Right ventricle myocardium inferior (tissue), 1 donor: Measurements from ENCODE around the gene PHF21A. TPM values are rescaled to one million over a fixed set of nuclear protein-coding genes. Genes with fewer than 3 reads are reported as not detected.
"Not testable (repeated sequence)": the region's sequence is repeated elsewhere in the genome, so short reads cannot be mapped to it uniquely, and the experiment has no call there.

ENCODE experiments used
- ATAC-seq: fragments of 200-7000 bp; cut with Tn5 transposase; one replicate; pipeline ENCODE4 v1.9.1; 2020; ENCODE audit warnings: mild to moderate bottlenecking, moderate library complexity
- DNase-seq: peaks from one replicate; pipeline ENCODE4 v3.0.0; 2021; ENCODE audit errors: missing footprints
- intact Hi-C: fragments of 100-400 bp; cut with DNase I; formaldehyde crosslinking; loops from one replicate; pipeline ENCODE4 v1.11.0; 2022
- total RNA-seq: library from RNA; stranded (reverse); fragmentation: NEBNext Ultra II Directional; extraction: Animal tissue kit (Norgen Biotek cat#: 25700); gene quantifications from one replicate; pipeline ENCODE4 v1.2.1, GENCODE V29; 2021
- donor health status: DM: no; HTN: yes; CAD: no; lungs with severe emphysema.

Gene PHF21A
- total RNA-seq, 1 donor from 2014 or later: 35.4 TPM

GRCh38 chr11:46122945-46123715 lies 1.9 kb upstream of the PHF21A start:
- ATAC-seq (no peak), DNase-seq (no peak)
- intact Hi-C loops: loop anchor here (5.0 to 10.0 kb wide), 5 partner anchors 51 to 276 kb away; partner anchors contain the start of gene CRY2

DNA sequence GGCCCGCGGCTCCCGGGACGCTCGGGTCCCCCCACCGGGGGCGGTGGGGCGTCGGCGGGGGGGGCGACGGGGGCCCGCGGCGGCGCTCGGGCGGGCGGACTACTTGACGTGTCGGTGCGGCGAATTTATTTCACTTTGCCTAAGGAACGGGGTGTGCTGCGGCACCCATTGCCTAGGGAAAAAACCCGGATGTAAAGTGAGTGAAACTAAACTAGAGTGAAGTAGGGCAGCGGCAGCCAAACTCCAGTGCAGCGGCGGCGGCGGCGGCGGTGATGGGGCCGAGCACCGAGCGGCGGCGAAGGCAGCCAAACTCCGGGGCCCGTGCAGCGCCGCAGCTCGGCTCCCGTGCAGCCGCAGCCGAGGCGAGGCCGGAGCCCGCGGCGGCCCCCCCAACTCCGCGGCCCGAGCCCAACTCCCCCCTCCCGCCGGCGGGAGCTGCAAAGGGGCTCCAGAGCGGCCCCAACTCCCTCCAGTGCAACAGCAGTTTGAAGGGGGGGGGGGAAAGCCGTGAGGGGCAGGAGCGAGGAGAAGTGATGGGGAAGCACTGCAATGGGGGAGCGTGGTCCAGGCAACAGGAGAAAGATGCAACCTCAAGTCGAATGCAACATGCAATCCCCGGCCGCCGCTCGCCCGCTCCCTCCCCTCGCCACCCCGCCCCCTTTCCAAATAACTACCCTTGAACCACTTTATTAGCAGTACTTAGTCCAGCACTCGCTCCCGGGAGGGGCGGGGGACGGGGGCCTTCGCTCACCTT lies 647 bp upstream of the PHF21A start:
- intact Hi-C loops: loop anchor here (5.0 to 10.0 kb wide), 5 partner anchors 50 to 275 kb away; partner anchors contain the start of gene CRY2
- ATAC-seq (peak; percentile 33), DNase-seq (peak; percentile 90)

DNA sequence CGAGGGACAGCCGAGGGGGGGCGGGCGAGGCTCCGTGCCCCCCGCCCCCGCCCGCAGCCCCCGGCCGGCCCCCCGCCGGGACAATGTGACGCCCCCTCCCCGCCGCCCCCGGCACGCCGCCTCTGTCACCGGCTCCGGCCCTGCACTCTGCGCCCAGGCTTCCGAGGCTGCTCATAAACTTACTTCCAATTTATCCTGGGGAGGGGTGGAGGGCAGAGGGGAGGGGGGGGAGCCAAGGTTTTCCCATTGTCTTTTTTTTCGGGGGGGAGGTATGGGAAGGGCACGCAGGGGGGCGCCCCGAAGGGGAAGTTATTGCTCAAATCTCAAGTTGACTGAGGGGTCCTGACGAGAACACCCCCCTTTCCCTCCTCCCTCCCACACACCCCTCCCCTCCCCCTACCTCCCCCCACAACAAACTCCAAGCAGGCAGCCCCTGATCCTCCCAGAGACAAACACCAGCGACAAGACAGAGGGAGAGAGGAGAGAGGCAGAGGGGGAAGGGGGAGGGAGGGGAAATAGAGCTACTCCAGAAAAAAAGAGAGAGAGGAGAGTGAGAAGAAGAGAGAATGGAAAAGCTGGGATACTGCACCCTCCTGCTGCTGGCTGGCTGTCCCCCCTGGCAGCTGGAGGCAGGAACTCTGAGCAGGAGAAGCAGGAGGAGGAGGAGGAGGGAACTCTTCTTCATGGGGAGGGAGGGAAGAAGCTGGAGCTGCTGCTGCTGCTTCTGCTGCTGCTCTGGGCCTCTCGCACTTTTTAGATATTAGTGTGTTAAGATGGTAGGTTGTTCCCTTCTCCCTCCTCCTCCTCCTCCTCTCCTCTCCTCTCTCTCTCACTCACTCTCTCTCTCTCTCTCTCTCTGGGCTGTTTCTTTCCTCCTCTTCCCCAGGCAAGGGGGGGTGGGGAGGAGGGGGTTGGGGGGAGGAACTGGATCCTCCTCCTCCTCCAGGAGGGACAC lies 631 bp downstream of the PHF21A start:
- peak; percentile 78 for ATAC-seq
- DNase-seq: peak; percentile 80
- intact Hi-C loops: loop anchor here (5.0 to 10.0 kb wide), 5 partner anchors 48 to 273 kb away; partner anchors contain the start of gene CRY2

- DNase-seq: no peak
- intact Hi-C loops: loop anchor here (5.0 to 10.0 kb wide), 5 partner anchors 47 to 272 kb away; partner anchors contain the start of gene CRY2
- ATAC-seq: peak; percentile 15
Measured at GRCh38 chr11:46119352-46120216, 1.7 kb downstream of the PHF21A start.

DNA sequence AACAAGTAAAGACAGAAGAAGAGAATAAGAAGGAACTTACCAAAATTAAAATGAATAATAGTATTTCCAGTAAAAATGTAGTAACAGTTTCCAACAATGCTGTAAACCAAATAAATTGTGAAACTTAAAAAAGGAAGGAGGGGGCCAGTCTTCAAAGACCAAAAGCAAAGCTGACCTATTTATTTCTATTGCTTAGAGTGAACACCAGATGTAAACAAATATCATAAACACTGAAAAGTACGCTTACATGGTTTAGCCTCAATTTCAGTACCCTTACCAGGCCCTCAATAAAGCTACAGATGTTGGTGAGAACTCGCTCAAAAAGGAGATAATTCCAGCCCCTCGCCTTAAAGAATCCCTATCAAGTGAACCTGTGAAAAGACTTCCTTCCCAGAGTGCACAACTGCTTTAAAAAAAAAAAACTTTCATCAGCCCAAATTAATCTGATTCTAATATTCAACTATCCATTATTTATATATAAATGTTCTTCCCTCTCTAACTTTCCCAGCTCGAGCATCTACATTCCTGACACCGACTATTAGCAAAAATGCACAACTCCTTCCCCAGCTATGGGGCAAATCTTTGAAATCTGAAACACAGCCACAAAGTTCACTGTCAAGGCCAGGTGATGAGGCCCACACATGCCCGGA lies 2.4 kb downstream of the PHF21A start:
- ATAC-seq (no peak), DNase-seq (no peak)
- intact Hi-C loops: no loop called here

GRCh38 chr11:46117842-46118241 lies 3.4 kb downstream of the PHF21A start:
- intact Hi-C loops: no loop called here
- DNase-seq (no peak), ATAC-seq (no peak)

DNA sequence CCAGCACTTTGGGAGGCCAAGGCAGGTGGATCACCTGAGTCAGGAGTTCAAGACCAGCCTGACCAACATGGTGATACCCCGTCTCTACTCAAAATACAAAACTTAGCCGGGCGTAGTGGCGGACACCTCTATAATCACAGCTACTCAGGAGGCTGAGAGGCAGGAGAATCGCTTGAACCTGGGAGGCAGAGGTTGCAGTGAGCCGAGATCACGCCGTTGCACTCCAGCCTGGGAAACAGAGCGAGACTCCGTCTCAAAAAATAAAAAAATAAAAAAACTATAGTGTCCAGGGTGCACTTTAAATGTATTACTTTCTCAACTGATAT lies 4.6 kb downstream of the PHF21A start:
- intact Hi-C loops, DNase-seq, ATAC-seq: not testable (repeated sequence)

- DNase-seq (no peak), ATAC-seq (no peak)
- intact Hi-C loops: no loop called here
Measured at GRCh38 chr11:46116007-46116711, 5.1 kb downstream of the PHF21A start.

- intact Hi-C loops: no loop called here
- ATAC-seq (no peak), DNase-seq (no peak)
Measured at GRCh38 chr11:46114961-46115360, 6.3 kb downstream of the PHF21A start.

DNA sequence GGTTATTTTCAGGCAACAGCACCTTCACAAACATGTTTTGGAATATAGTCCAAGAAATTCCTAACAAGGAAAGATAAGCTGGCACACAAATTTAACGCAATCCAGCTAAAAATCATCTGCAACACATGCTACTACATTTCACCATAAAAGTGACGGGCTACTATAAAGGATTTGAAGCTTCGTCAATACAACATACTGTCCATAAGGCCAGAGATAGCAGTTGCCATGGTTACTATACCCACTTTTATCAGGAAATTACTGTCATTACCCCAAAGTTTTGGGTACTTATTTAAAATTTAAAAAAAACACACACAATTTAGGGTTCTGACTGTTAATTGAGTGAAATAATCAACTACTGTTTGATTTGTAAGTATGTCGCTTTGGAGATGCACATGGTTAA lies 6.9 kb downstream of the PHF21A start:
- ATAC-seq (no peak), DNase-seq (no peak)
- intact Hi-C loops: no loop called here

- DNase-seq (no peak), ATAC-seq (peak; percentile 88)
- intact Hi-C loops: no loop called here
Measured at GRCh38 chr11:46112961-46113607, 8.2 kb downstream of the PHF21A start.

DNA sequence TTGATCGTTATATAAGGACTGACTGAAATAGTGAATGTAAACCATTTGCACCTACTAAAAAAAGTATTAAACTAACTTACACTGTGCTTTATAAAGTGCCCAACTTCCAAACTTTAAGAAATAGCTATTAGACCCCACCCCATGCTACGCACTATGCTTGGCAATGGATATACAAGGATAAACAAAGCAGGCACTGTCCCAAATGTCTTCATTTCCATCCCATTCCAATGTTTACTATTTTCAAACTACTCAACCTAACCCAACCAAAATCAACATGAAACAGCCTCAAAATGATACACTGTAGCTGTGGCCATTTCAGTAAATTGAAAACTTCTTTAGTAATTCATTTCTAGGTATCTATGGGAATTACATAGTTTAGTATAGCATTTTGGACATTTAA lies 12.5 kb downstream of the PHF21A start:
- intact Hi-C loops: no loop called here
- no peak for ATAC-seq
- no peak for DNase-seq

GRCh38 chr11:46107780-46108179 lies 13.5 kb downstream of the PHF21A start:
- no peak for DNase-seq
- intact Hi-C loops: no loop called here
- ATAC-seq: no peak

GRCh38 chr11:46107408-46107718 lies 13.9 kb downstream of the PHF21A start:
- intact Hi-C loops: no loop called here
- no peak for DNase-seq
- ATAC-seq: no peak

GRCh38 chr11:46106530-46107407 lies 14.5 kb downstream of the PHF21A start:
- intact Hi-C loops: no loop called here
- DNase-seq: no peak
- ATAC-seq: peak; percentile 50

- intact Hi-C loops: no loop called here
- DNase-seq (no peak), ATAC-seq (no peak)
Measured at GRCh38 chr11:46105926-46106325, 15.3 kb downstream of the PHF21A start.
